HG03432 (cell line): ENCODE measurements around the gene SLC40A1.

Source experiments
- ATAC-seq: cut with Tn5 transposase; IDR thresholded peaks from one replicate; pipeline ENCODE4 v1.9.1; 2021; ENCODE audit warnings: mild to moderate bottlenecking, moderate library complexity; ENCODE audit not compliant: unreplicated experiment

Gene SLC40A1

DNA sequence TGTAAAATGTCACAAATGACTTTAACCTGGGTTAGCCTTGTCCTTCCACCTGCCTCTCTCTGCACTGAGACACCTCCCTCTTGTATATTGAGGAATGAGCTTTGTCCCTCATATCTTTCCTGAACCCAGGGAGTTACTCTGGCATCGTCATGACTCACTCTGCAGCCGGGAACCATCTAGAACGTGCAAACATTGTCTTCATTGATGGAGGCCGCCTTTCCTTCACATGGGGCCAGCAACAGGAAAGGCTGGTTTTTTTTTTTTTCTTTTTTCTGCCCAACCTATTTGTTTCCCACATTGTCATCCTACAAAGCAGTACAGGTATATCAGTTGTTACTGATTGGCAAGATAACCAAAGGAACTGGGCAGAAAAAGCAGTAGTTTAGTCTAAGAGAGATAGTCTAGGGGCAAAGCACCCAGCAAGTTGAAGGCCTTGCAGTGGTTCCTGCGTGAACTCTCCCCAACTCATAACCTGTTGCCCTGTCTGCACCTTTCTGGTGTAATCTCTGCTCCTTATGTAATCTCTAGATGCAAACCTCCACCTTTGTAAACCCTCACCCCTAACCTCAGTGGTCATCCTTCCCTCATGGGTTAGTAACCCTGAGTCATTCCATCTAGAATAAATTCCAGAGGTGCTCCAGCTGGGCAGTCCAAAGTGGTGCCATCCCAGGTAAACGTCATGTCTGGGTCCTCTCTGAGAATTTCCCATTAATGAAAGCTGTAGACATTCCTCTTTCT, 38.3 kb downstream of the SLC40A1 start:
- no peak for ATAC-seq

DNA sequence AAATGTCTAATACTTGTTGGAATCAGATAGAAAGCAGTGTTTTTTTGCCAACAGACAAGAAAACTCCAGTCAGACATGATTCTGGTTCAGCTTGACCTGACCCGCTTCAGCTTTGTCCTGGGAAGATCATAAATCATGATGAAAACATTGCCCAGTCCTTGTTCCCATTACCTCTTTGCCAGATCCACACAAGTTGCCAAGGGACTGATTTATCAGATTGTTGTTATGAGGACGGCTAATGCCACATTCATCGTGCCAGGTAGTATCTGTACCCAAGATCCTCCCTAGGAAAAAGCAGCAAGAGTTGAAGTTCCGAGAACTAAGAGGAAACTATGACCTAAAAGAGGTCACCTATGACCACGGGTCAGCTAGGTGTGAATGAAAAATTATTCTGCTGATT, 39.0 kb downstream of the SLC40A1 start:
- ATAC-seq, result no peak

DNA sequence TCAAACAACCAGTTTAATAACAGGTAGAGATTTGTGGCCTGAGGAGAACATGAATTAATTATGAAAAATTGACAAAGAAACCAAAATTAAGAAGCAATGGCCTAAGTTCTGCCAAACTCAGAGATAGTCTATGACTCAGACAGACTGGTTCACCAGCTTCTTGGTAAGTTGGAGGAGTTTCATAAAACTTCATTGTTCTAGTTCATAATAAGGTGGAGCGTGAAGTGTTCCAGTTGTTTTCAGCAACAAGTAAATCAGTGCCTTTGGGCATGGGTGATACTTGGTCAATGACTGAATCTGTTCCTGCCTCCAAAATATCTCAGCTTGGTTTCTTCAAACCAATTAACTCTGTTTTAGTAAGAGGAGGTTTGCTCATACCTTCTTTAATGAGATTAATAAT, 40.0 kb downstream of the SLC40A1 start:
- no peak for ATAC-seq

DNA sequence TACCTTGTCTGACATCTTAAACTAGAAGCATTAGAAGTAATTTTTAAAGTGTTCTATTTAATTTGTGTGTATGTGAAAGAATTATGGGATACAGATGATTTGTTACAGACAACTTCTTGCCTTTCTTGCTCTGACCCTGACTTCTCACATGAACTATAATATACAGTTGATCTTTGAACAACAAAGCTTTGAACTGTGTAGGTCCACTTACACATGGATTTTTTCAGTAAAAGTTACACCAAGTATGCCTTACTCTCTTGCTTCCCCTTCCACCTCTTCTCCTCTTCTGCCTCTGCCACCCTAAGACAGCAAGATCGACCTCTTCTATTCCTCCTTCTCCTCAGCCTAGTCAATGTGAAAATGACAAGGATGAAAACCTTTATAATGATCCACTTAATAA, 42.2 kb downstream of the SLC40A1 start:
- ATAC-seq, result no peak

DNA sequence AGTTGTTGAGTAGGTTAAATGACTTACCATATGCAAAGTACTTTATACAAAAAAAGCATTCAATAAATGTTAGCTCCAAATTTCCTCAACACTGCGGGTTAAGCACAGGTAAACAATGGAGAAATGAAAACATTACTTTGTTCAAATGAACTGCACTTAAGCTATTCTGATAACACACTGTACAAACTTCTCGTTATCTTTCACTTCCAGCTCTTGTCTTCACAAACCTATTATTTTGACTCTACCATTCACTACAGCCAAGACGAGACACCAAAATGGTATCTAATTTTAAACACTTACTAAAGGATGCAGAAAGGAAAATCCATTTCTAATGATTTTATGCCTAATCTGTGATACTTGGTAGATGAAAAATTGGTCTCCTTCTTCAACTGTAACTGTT, 43.8 kb downstream of the SLC40A1 start:
- no peak for ATAC-seq

DNA sequence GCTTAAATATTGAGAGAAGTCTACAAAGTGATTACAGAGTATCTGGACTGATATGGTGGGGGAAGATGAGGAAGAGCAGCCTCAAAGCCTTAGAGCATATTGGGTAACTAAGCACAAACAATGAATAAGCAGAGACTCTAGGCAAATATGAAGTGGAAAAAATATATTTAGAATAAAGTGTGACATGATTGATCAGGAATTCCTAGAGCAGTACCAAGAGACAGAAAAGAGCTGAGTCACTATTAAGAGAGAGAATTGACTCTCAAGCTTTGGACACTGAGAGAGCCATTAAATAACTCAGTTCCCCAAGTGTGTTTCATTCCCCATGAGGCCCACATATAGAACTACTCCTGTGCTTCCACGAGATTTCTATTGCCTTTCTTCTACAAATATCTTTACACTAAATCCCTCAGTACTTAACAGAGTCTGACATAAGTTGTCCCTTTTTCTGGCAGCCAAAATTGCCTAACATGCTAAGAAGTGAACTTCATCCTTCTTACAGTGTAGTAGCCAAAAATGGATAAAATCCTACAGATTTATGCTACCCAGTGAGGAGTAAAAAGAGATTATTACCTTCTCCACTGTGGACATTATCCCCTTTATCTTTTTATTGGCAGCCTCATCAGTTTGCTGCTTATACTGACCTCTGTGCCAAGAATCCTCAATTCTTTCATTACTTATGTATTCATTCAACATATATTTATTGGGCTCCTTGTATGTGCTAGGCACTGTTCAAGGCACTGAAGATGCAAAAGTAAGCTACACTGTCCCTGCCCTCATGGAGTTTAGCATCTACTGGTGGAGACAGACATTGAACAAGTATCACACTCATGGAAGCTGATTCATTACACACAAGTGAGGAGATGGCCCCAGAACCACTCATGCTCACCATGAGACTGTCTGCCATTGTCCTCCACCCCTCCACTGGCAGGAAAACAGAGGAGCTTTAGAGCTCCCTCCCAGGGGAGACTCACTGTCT, 45.4 kb downstream of the SLC40A1 start:
- no peak for ATAC-seq

DNA sequence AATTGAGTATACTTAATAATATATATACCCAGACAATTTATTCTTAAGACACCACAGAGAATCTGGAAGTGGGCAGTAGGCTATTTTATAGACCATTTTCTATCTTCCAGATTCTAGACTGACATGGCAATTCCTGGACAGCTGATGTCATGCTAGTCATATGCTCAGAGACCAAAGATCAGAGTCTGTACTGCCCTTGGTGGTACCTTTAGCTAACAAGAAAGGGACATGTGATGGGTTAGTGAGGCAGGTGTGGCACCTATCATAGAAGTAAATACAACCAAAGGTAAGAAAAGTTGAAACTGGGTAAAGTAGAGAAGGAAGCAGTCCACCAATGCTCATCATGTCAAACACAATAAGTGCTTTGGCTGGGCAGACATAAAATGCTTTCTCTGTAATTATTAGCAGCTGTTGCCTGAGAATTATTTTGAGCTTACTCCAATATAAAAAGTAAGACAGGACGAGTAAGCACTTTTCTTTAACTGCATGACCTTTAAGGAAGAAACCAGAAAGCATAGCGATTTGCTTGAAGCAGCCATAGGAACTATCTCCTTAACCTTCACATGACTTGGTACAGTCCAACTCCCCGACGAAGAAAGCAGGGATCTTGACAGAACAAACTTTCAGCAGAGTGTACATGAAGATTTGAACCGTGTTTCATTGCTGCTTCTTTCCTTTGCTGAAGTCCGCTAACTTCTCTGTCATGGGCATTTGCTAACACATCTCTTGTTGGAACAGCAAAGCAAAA, 47.1 kb downstream of the SLC40A1 start:
- no peak for ATAC-seq

DNA sequence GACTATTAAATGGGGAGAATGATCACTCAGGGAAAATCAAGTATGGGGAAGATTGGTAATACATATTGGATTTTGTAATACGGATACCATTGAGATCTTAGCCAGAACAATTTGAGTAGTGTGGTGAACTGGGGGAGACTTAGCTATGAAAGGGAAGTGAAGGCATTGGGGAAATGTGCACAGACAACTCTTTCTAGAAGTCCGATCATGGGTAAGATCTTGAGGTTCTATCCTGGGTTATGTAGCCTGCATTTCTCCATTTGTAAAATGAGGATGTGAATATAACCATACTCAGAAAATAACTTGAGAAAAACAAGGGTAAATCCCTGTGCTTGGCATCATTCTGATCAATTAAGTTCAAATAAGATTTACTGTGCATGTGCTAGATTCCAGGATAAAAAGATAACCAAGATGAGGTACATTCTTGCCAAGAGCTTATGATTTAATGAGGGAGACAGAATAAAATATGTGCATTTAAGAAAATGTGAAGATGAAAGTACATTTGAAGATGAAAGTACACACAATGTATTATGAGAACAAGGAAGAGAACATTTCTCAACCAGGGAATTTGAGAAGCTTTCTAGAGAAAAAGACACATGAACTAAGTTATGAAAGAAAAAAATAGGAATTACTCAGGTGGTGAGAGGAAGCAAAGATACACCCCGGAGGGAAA, 49.5 kb downstream of the SLC40A1 start:
- no peak for ATAC-seq

DNA sequence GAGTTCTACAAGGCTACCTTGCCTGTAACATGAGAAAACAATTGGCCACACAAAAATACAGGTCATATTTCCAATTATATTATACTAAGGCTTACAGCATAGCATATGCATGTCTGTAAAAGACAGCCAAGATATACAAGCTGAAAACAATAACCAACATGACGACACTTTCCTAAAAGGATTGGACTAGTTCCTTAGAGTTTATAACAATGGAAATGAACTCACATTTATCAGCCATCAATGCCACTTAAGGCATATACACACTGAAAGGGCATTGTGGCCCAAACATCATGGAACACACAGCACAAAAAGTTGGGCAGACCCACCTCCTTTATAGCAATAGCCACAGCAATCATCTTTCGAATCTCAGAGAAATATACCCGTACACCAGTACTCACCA, 52.0 kb downstream of the SLC40A1 start:
- no peak for ATAC-seq

DNA sequence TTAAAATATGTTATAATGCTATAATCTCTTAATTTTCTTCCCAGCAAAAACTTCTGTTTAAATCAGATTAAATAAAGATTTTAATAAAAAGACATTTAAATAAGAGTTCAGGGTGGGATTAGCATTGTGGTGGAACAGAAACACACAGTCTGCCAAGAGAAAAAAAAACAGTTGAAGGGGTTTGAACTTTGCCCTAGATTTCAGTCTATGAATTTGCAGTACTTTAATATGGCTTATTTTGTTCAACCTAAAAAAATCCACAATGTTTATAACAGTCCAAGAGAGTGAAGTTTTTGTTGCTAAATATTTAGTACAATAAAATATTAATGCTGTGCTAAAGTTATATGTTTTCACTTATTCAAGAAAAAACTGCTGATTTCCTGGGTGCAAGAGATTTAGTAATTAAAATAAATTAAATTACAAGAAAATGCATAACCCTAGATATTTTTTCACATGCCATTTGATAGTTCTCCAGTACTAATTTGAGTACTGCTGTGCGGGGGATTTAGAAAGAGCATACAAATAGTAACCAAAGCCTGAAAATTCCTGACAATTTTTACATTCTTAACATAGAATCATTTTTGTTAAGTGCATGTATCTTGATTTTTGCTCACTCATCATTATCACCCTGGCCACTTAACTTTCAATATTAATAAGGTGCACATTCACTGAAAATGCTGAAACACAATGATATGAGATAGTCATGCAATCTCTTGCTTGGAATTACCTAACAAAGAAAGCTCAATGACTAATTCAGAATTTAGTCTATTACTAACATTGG, 52.6 kb downstream of the SLC40A1 start:
- no peak for ATAC-seq

DNA sequence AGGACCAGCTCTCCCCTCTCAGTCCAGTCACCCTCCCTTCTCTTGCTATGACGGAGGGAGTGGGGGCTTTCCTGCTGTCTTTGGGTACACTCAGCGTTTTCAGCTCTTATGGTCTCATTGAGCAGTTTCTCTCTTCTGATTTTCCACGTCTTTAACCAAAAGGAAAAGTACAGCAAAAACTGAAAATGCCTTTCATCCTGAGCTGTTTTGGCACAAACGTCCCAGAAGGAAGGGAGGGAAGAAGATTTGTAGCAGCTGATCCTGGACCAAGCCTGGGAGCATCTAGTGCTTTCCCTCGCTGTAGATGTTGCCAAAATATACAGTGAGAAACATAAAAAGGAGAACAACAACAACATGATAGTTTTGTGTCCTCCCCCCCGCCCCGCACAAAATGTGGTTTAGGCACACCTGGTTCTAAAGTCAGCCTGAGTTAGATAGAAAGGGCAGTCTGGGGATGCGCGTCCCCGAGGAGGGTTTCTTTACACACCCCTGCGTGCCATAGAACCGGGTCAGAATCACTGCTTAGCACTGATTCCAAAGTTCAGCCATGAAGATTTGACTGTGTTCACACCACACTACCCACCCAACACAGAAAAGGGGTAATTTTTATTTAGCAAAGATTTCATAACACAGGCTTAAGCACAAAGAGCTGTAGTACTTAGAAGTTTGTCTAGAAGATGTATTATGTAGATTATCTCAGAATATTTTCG, 53.4 kb downstream of the SLC40A1 start:
- ATAC-seq, result peak; percentile 37

DNA sequence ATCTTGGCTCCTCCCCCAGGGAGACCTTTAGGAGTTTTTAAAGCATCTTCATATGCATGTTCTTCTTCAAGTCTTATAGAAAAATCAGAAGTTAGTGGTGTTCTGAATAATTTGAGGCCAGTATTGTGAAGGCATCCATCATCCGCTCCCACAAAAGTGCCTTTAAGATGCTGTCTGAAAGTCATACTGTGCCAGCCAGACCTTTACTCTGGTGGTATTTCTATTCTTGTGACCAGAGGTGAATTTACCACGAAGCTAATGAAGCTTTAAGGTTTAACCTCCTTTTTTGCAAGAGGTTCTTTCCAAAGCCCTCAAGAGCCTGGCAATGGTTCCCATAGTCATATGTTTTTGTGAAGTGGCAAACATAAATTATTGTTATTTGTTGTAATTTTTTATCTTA, 54.3 kb downstream of the SLC40A1 start:
- no peak for ATAC-seq

DNA sequence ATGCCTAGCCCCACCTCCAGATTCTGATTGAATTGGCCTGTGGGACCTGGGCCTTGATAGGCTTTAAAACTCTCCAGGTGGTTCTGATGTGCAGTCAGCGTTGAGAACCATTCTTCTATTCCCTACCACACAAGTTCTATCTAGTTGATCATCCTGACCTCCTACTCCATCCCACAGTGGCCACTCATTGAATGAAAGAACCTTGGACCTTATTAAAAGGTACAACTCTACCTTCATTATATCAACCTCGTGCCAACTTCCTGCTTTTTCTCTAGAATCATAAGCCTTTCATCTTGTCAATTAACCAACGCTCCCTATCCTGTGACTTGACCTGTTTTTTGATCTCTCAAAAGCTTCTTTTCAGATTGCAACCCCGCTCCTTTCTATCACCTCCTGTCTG, 55.8 kb downstream of the SLC40A1 start:
- no peak for ATAC-seq

DNA sequence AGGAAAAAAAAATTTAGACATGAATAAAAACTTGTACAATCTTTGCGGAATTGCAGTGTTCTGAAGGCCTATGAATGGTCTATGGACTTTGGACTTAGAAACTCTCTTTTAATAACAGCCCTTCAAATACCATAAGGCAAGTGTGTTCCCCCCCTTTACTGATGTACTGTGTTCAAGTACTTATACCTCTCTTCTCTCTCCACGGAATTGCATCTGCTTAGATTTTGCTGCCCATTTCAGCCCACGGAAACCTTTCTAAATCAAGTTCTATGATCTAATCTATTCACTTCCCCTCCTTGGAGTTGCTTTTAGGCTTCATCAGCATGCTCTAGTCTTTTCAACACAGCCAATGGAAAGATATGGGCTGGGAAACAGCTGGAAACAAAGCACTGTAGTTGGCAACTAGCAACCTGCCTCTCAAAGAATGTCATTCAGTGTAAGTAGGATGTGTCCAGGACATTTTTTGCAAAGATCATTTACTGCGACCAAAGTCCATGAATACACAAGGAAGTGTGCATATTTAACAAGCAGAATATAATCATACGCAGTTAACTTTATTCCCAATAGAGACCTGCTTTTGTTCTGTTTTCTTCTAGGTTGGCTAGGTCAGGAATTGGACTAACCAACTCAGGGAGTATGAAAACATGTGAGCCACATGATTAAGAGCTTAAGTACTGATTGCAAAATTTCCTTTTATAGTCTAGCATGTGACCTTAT, 58.0 kb downstream of the SLC40A1 start:
- ATAC-seq, result no peak

DNA sequence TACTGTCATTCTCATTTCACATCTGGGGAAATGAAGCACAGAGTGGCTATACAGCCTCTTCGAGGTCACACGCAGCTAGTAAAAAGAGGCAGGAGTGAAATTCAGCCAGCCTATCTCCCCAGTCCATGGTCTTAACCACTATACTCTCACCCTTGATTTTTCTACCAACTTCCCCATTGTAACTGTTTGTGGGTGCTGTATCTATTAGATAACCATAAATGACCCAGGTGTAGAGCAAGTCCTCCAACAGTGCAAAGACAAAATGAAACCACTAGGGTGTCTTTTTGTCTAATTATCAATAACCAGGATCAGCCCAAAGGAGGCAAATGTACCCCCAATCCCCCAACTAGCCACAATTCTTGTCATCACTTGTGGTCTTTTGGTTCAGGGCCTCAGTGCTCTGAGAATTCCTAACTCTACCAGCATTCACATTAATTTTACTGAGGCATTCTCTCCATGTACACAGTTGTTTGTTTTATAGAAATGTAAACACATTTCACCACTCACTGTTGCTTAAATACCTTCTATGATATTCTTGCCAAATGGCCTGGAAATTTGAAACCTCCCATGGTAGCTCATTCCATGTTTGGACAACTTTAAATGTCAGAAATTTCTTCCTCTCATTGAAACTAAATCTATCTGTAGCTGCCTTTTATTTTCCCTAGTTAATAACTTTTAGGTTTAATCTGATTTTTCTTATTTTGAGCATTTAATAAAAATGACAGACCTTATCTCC, 58.7 kb downstream of the SLC40A1 start:
- no peak for ATAC-seq

DNA sequence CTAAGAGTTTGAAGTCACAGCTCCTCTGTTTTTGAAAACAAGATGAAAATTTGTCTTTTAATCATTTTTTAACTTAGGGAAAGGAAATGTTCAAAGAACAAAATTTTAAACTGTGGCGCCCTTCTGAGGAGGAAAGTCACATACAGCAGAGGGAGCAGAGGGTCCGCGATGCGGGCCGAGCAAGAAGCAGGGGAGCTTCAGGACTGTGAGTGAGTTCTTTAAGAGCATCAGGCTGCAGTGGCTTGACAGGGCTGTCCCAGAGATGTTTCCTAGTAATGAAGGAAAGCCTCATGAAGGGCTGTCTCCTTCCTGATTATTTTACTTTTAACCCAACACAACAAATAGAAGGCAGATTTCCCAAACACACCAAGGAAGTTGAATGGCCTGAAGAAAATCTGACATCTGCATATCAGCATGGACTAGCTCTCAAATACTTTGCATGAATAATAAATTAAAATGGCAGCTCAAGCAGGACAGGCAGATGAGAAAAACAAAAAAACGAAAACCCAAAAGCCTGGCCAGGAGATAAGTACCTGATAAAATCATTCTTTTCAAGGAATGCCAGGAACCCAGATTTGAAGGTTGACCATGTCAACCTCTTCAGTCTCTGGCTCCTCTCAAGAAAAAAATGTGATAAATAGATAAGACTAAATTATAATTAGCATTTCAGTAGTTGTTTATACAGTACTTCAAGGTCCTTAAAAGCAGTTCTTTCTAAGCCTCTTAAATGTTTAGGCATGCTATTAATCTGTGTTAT, 60.8 kb downstream of the SLC40A1 start:
- ATAC-seq, result no peak

DNA sequence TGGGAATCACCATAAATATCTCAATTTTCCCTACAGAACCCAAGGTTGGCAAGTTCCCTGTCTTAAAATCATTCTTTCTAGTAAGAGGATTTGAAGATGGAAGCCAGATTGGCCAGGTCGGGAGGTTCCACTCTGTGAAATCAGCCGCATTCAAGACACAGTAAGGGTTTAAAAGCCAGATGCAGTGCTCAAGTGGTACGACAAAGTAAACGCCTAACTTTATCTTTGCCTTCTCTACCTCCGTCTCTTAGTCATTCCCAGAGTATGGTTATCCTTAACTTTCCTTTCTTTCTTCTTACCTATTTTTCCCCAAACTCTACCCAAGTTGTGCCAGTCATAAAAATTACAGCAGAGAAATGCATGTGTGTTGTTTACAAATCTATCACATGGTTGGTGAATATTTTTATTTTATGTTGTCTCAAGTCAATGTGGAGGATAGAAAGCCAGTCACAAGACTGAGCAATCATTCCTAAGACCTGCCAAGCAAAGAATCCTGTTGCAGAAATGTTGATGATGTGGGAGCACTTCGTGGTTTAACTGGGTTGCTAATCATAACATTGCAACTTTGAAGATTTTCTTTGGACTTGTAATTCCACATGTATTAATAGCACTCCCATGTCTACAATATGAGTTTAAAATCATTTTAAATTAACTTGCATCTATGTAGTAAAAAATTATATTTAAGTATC, 62.6 kb downstream of the SLC40A1 start:
- no peak for ATAC-seq
